ENCODE measurements around the gene PRDX5.

The PRDX5 gene

GRCh38 chr11:64357446-64357845 lies 39.5 kb downstream of the PRDX5 start:
- peaks cover 13% of the 10 kb centered on the region for H3K27me3 ChIP-seq (ENCODE audit: control insufficient read depth, insufficient read depth, low read length)
- H3K4me2 ChIP-seq (ENCODE audit: low read length) = peak overlapping the region; percentile 96
- peaks cover 34% of the 10 kb centered on the region for H3K4me1 ChIP-seq (ENCODE audit: control insufficient read depth, insufficient read depth, low read length)
- peak overlapping the region; percentile 87 for H3K9ac ChIP-seq (ENCODE audit: low read depth, low read length)
- no peak overlapping the region for H3K4me3 ChIP-seq (ENCODE audit: low read length)
- peaks cover 21% of the 10 kb centered on the region for H3K36me3 ChIP-seq (ENCODE audit: insufficient read depth, low read length)
- H3K9me3 ChIP-seq (replicated peaks; ENCODE audit: low read length) = no peaks in the 10 kb centered on the region

GRCh38 chr11:64357904-64358535 lies 40.1 kb downstream of the PRDX5 start:
- Histone ChIP-seq H3K4me1 (ENCODE audit: control insufficient read depth, insufficient read depth, low read length) (peaks cover 34% of the 10 kb centered on the region), H3K9me3 (replicated peaks; ENCODE audit: low read length) (no peaks in the 10 kb centered on the region), H3K36me3 (ENCODE audit: insufficient read depth, low read length) (peaks cover 27% of the 10 kb centered on the region), H3K27me3 (ENCODE audit: control insufficient read depth, insufficient read depth, low read length) (peaks cover 8% of the 10 kb centered on the region), H3K4me2 (ENCODE audit: low read length) (peak overlapping the region; percentile 96), H3K9ac (ENCODE audit: low read depth, low read length) (peak overlapping the region; percentile 87), H3K4me3 (ENCODE audit: low read length) (peak overlapping the region; percentile 87)

GRCh38 chr11:64358536-64358906 lies 40.6 kb downstream of the PRDX5 start:
- H3K4me2 ChIP-seq (ENCODE audit: low read length) = peak overlapping the region; percentile 96
- H3K36me3 ChIP-seq (ENCODE audit: insufficient read depth, low read length) = peaks cover 29% of the 10 kb centered on the region
- H3K4me3 ChIP-seq (ENCODE audit: low read length) = peak overlapping the region; percentile 87
- H3K9ac ChIP-seq (ENCODE audit: low read depth, low read length) = peak overlapping the region; percentile 87
- no peaks in the 10 kb centered on the region for H3K9me3 ChIP-seq (replicated peaks; ENCODE audit: low read length)
- H3K4me1 ChIP-seq (ENCODE audit: control insufficient read depth, insufficient read depth, low read length) = peaks cover 34% of the 10 kb centered on the region
- H3K27me3 ChIP-seq (ENCODE audit: control insufficient read depth, insufficient read depth, low read length) = peaks cover 3% of the 10 kb centered on the region

- H3K9ac ChIP-seq (ENCODE audit: low read depth, low read length) = peak within 1 kb of the TSS; percentile 87
- H3K9me3 ChIP-seq (replicated peaks; ENCODE audit: low read length) = no peaks in the 10 kb centered on the region
- peaks cover 34% of the 10 kb centered on the region for H3K4me1 ChIP-seq (ENCODE audit: control insufficient read depth, insufficient read depth, low read length)
- no peaks in the 10 kb centered on the region for H3K27me3 ChIP-seq (ENCODE audit: control insufficient read depth, insufficient read depth, low read length)
- peaks cover 30% of the 10 kb centered on the region for H3K36me3 ChIP-seq (ENCODE audit: insufficient read depth, low read length)
- peak within 1 kb of the TSS; percentile 87 for H3K4me3 ChIP-seq (ENCODE audit: low read length)
- peak within 1 kb of the TSS; percentile 96 for H3K4me2 ChIP-seq (ENCODE audit: low read length)
Observed at GRCh38 chr11:64358907-64359711, 41.2 kb downstream of the PRDX5 start, which contains the start of gene RPS6KA4. RPS6KA4 (plus strand) TSS chr11:64359162; CDS start chr11:64359236, 74 bp downstream.

GRCh38 chr11:64359712-64360445 lies 42.0 kb downstream of the PRDX5 start:
- H3K36me3 ChIP-seq (ENCODE audit: insufficient read depth, low read length) = peaks cover 34% of the 10 kb centered on the region
- H3K4me1 ChIP-seq (ENCODE audit: control insufficient read depth, insufficient read depth, low read length) = peaks cover 34% of the 10 kb centered on the region
- no peaks in the 10 kb centered on the region for H3K9me3 ChIP-seq (replicated peaks; ENCODE audit: low read length)
- peak overlapping the region; percentile 96 for H3K4me2 ChIP-seq (ENCODE audit: low read length)
- no peaks in the 10 kb centered on the region for H3K27me3 ChIP-seq (ENCODE audit: control insufficient read depth, insufficient read depth, low read length)
- H3K4me3 ChIP-seq (ENCODE audit: low read length) = peak overlapping the region; percentile 87
- peak overlapping the region; percentile 87 for H3K9ac ChIP-seq (ENCODE audit: low read depth, low read length)

- peak overlapping the region; percentile 96 for H3K4me2 ChIP-seq (ENCODE audit: low read length)
- no peaks in the 10 kb centered on the region for H3K27me3 ChIP-seq (ENCODE audit: control insufficient read depth, insufficient read depth, low read length)
- no peaks in the 10 kb centered on the region for H3K9me3 ChIP-seq (replicated peaks; ENCODE audit: low read length)
- peaks cover 31% of the 10 kb centered on the region for H3K4me1 ChIP-seq (ENCODE audit: control insufficient read depth, insufficient read depth, low read length)
- peaks cover 39% of the 10 kb centered on the region for H3K36me3 ChIP-seq (ENCODE audit: insufficient read depth, low read length)
- peak overlapping the region; percentile 87 for H3K4me3 ChIP-seq (ENCODE audit: low read length)
- no peak overlapping the region for H3K9ac ChIP-seq (ENCODE audit: low read depth, low read length)
Observed at GRCh38 chr11:64360448-64360921, 42.6 kb downstream of the PRDX5 start.

- no peak overlapping the region for H3K9ac ChIP-seq (ENCODE audit: low read depth, low read length)
- H3K4me3 ChIP-seq (ENCODE audit: low read length) = no peak overlapping the region
- peaks cover 30% of the 10 kb centered on the region for H3K4me1 ChIP-seq (ENCODE audit: control insufficient read depth, insufficient read depth, low read length)
- H3K27me3 ChIP-seq (ENCODE audit: control insufficient read depth, insufficient read depth, low read length) = no peaks in the 10 kb centered on the region
- no peak overlapping the region for H3K4me2 ChIP-seq (ENCODE audit: low read length)
- H3K9me3 ChIP-seq (replicated peaks; ENCODE audit: low read length) = no peaks in the 10 kb centered on the region
- H3K36me3 ChIP-seq (ENCODE audit: insufficient read depth, low read length) = peaks cover 45% of the 10 kb centered on the region
Observed at GRCh38 chr11:64361659-64362058, 43.7 kb downstream of the PRDX5 start.

- no peak overlapping the region for H3K4me2 ChIP-seq (ENCODE audit: low read length)
- no peaks in the 10 kb centered on the region for H3K27me3 ChIP-seq (ENCODE audit: control insufficient read depth, insufficient read depth, low read length)
- H3K9me3 ChIP-seq (replicated peaks; ENCODE audit: low read length) = no peaks in the 10 kb centered on the region
- H3K9ac ChIP-seq (ENCODE audit: low read depth, low read length) = no peak overlapping the region
- no peak overlapping the region for H3K4me3 ChIP-seq (ENCODE audit: low read length)
- H3K4me1 ChIP-seq (ENCODE audit: control insufficient read depth, insufficient read depth, low read length) = peaks cover 30% of the 10 kb centered on the region
- peaks cover 46% of the 10 kb centered on the region for H3K36me3 ChIP-seq (ENCODE audit: insufficient read depth, low read length)
Observed at GRCh38 chr11:64362339-64362738, 44.4 kb downstream of the PRDX5 start.

- peaks cover 57% of the 10 kb centered on the region for H3K36me3 ChIP-seq (ENCODE audit: insufficient read depth, low read length)
- no peak overlapping the region for H3K4me2 ChIP-seq (ENCODE audit: low read length)
- no peaks in the 10 kb centered on the region for H3K9me3 ChIP-seq (replicated peaks; ENCODE audit: low read length)
- H3K4me1 ChIP-seq (ENCODE audit: control insufficient read depth, insufficient read depth, low read length) = peaks cover 15% of the 10 kb centered on the region
- H3K4me3 ChIP-seq (ENCODE audit: low read length) = no peak overlapping the region
- no peak overlapping the region for H3K9ac ChIP-seq (ENCODE audit: low read depth, low read length)
- H3K27me3 ChIP-seq (ENCODE audit: control insufficient read depth, insufficient read depth, low read length) = no peaks in the 10 kb centered on the region
Observed at GRCh38 chr11:64364435-64364834, 46.5 kb downstream of the PRDX5 start.

- no peaks in the 10 kb centered on the region for H3K27me3 ChIP-seq (ENCODE audit: control insufficient read depth, insufficient read depth, low read length)
- peaks cover 61% of the 10 kb centered on the region for H3K36me3 ChIP-seq (ENCODE audit: insufficient read depth, low read length)
- H3K4me3 ChIP-seq (ENCODE audit: low read length) = no peak overlapping the region
- peaks cover 10% of the 10 kb centered on the region for H3K4me1 ChIP-seq (ENCODE audit: control insufficient read depth, insufficient read depth, low read length)
- no peaks in the 10 kb centered on the region for H3K9me3 ChIP-seq (replicated peaks; ENCODE audit: low read length)
- no peak overlapping the region for H3K4me2 ChIP-seq (ENCODE audit: low read length)
- H3K9ac ChIP-seq (ENCODE audit: low read depth, low read length) = no peak overlapping the region
Observed at GRCh38 chr11:64364911-64365310, 47.0 kb downstream of the PRDX5 start.

GRCh38 chr11:64366751-64367150 lies 48.8 kb downstream of the PRDX5 start:
- Histone ChIP-seq H3K27me3 (ENCODE audit: control insufficient read depth, insufficient read depth, low read length) (no peaks in the 10 kb centered on the region), H3K4me3 (ENCODE audit: low read length) (no peak overlapping the region)

More at GRCh38 chr11:64366751-64367150, 48.8 kb downstream of the PRDX5 start:
- Histone ChIP-seq H3K4me1 (ENCODE audit: control insufficient read depth, insufficient read depth, low read length) (no peaks in the 10 kb centered on the region), H3K9ac (ENCODE audit: low read depth, low read length) (no peak overlapping the region), H3K9me3 (replicated peaks; ENCODE audit: low read length) (no peaks in the 10 kb centered on the region), H3K4me2 (ENCODE audit: low read length) (no peak overlapping the region), H3K36me3 (ENCODE audit: insufficient read depth, low read length) (peaks cover 54% of the 10 kb centered on the region)
